Stimulated activated CD4-positive, alpha-beta T cell treated with anti-CD3 and anti-CD28 coated beads, TNF-alpha, amount 100 ng/mL, for 24 hours (primary cell): ENCODE data around the gene TNFSF15.

Experiments
- DNase-seq, 3 experiments: peaks; one replicate each; pipeline ENCODE4 v3.0.0-alpha.2; 2020; ENCODE audit warnings: low read depth in 3 of 3

Gene TNFSF15

DNA sequence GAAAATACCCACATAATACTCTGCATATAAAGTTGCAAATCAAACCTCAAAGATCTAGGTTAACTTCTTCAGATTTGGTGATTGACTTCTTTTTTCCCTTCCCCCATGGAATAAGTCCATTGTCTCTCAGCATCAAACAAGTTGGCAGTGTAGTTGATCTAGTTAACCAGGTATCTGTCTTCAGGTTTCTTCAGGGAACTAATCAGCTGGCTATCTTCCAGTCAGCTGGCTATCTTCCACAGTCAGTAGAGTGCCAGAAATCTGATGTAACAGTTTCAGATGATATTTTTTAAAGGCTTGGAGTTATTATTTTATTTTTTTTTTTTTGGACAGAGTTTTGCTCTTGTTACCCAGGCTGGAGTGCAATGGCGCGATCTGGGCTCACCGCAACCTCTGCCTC, 16.8 kb downstream of the TNFSF15 start:
- no peak for DNase-seq

DNA sequence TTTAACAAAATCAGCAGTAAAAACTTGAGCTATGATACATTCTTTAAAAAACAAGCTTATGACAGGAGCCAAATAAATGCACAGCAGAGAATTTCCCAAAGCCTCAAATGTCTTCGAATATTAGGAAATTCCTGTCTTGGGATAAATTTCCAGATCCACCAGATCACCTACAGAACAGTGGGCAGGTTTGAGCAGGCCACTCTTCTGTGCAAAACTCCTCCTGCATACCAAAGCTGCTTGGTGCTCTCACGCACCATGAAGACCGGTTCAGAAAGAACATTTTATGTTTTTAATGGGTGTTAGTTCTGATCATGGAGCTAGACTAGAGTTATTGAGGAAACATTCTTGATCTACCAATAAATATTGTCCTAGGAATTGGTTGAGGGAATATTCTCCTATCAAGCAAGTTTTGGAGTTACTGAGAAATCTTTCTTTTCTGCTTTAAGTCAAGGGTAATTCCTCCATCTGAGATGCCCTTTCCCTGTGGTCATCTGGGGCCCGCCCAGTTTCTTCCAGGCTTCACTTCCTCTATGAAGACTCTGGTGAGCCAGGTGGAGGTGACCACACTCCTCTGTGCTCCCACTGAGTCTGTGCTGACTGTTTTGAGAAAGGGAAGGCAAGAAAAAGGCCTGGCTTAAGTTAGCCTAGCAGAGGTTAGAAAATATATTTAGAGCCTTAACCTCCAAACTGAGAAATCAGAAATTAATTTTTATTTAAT, 17.9 kb downstream of the TNFSF15 start:
- no peak for DNase-seq

DNA sequence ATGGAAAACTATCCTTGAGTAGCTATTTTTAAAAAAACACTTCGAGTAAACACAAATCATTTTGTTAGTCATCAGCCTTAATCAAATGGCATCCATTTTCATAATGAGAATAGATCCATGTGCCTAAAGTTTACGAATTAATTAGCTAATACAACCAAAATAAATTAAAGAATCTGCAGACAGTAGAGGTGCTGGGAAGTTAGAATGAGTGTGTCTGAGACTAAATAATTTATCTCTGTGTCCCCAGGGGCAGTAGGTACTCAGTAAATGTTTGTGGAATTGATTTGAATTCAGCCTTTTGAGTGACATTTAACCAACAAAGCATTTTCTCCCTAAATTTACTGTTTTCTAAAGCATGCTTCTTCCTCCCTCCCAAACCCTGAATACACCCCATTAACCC, 18.6 kb downstream of the TNFSF15 start:
- DNase-seq = no peak

DNA sequence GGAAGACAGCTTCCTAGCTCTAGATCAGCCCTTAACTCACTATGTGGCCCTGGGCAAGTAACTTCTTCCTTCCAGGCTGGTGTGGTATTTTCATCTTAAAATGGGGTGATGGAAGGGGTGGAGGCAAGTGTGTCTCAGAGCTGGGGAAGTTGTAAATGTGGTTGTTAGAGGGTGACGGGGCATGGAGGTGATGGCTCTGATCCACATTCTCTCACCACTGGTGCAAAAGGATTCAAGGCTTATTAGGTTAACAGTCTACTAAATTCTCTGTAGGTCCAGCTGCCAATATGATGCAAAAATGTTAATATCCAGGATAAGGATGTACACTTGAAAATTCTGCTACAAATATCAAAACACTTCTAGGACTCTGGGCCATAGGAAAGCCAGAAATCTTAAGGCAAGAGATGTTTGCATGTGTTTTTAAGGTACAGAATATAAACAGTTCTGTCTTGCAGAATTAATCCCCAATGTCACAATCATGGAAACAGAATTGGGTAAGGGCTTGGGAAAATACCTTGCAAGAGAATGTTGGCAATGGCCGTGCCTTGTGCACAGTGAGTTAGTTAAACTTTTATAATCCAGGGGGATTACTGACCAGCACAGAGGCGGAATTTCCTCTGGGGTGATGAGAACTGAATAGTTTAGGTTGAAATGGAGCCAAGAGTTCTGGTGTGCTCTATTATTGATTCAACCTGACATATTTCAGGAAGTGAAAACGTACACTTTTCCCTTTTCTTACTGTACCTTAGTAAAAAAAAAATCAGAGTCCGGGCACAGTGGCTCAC, 19.8 kb downstream of the TNFSF15 start:
- no peak for DNase-seq

DNA sequence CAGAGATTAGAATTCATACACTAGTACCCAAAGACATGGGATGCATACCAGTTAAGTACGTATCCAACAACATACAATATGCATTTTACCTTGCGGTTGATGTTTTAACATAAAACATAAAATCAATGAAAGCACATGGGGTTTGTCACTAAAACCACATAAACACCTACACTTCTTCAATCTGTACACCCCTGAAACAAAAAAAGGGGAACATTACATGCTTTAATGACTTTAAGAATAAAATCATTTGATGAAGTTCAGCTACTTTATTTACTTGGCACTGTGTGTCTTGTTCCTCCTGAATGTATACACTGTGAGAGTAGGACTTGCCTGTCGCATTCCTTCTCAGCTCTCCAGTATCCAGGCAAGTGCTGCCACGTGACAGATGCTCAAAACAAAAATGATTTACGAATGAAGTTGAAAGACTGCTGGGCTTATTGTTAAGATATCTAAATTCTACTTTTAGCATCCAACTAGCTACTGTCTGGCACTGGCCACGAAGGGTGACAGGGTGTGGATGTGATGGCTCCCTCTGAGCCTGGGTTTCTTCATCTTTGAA, 21.0 kb downstream of the TNFSF15 start:
- DNase-seq = no peak

DNA sequence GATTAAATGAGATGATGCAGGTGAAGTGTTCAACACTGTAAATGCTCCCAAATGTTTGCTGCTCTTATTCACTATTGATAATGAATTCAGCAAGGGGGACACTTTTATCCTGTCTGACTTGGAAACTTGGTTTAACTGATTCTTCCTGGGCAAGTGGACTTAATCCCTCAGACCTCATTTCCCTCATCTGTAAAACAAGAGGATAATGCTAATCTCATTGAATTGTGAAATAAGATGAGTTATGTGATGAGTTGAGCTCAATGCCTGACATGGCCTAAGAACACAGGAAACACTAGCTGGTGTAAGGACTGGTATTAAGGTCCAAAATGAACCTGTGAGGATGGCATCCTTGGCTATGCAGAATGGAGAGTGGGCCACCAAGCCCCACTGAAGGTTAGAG, 23.3 kb downstream of the TNFSF15 start:
- no peak for DNase-seq

DNA sequence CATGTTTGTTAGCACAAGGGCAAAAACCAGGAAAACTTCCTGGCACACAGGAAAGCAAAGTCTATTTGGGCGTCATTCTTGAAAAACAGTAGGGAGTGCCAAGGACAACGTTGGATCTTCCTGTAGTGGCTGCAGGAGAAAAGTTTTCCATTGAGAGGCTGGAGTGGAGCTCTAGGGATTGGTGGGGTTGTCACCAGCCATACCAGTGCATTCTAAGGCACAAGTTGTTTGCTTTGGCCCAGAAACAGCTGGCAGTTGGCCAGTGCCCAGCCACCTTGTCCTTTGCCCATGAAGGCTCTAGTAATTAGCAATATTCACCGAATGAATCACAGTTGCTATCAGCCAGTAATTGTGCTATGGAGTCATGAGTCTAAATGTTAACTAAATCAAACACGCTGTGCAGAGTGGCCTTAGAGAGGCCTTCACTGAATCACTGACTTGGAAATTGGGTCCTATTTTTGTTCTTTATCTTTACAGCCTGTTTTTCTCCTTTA, 26.4 kb downstream of the TNFSF15 start:
- DNase-seq = no peak

DNA sequence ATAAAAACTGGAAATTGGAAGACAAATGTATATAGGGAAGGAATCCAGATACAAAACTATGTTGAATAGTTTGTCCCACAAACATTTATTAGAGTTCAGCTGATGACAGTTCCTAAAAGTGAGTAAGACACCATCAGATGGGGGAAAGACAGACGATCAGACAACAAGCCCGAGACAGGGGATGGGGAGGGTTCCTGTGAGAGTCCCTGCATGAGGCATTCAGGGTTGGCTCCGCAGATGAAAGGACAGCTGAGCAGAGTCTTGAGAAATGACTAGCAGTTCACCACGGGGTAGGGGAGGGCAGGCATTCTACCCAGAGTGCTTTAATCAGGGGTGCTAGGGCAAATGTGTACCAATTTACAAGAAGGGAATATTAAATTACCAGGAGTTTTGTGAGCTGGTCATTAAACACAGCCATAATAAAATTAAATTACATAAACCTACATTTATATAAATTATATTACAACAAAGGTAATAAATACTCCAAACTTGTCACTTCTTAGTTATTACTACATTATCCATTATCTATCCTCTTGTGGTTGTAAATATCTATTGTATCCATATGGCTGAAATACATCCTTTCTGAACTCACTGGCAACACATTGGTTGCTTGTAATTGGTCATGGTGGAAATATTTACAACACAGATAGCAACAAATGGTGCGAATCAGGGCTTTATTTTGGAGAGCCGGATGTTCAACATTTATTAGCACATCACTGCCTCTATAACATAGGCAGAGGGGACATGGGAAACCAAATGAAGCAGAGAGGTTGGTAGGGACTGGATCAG, 27.8 kb downstream of the TNFSF15 start:
- peak; percentile 2 to 21 (median 16) for DNase-seq

DNA sequence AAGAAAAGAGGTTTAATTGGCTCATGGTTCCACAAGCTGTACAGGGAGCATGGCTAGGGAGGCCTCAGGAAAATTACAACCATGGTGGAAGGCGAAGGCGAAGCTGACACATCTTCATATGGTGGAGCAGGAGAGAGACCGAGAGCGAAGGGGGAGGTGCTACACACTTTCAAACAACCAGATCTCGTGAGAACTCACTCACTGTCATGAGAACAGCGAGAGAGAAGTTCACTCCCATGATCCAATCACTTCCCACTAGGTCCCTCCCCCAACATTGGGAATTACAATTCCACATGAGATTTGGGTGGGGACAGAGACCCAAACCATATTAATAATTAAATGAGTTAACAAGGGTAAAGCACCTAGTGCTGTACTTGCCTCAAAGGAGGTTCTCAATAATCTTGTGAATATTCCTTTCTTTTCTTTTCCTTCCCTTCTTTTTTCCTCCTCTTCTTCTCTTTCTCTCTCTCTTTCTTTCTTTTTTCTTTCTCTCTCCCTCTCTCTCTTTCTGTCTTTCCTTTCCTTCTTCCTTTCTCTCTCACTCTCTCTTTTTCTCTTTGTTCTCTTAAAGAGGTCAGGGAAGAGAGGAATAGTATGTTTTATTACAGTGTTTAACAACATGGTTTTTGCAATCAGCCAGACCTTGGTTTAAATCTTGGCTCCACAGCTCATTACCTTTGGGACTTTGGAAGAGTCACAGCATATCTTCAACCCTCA, 29.0 kb downstream of the TNFSF15 start:
- no peak for DNase-seq

DNA sequence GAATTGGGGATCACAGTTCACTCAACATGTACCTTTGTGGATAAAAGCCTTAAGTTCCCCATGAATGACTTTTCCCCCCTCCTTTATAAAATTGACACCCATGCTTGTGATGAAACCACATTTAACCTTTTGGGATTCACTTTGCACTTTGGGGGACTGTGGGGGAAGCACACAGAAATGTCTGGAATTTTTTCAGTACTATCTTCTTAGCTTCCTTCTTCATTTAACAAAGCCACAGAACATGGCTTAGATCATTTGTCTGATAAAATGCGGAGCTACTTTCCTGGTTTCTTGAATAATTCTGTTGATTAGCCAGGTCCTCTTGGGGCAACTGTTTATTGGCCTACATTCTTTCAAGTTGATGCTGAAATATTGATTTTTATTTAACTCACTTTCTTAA, 29.9 kb downstream of the TNFSF15 start:
- no peak for DNase-seq

DNA sequence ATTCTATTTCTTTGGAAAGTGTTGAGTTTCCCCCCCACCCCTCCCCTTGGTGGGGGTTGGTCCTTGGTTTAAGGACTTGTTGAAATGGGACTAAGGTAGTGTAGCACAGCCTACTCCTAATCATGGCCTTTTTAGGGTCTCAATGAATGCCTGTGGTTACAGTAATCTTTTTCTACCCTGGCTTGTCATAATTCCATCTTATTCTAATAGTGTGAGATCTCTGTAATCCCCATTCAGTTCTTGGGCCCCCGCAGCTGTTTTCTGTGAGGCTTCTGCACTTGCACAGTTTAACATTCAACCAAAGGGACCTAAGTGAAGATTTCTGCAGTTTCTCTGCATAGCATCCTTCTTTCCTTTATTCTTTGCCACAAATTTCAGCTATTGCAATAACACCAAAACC, 30.7 kb downstream of the TNFSF15 start:
- DNase-seq = no peak

DNA sequence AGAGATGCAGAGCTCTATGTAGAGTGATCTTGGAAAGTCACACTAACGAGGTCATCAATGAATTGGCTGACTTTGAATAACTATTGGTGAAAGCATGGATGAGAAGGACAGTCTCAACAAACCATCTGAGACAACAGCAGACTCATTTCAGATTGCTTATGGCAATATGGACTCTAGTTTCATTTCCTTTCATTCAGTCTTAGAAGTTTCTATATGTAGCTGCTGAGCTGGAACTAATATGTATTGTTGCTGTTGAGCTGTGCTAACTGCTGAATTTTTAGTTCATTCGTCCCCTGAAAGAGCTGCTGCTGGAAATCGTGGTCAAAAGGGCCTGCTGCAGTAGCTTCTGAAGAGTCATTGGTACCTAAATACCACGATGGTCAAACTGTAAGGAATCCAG, 31.3 kb downstream of the TNFSF15 start:
- DNase-seq = no peak

DNA sequence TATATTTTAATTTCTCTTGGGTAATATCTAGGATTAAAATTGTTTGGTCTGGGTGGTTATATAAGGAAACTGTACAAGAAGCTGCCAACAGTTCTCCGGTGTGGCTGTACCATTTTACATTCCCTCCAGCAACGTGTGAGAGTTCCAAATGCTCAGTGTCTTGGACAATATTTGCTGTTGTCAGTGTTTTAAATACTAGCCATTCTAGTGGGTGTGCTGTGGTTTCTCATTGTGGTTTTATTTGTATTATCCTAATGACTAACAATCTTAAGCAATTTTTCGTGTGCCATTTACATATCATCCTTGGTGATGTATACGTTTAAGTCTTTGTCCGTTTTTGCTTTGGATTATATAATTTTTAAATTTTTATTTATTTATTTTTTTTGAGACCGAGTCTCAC, 34.0 kb downstream of the TNFSF15 start:
- DNase-seq = no peak

DNA sequence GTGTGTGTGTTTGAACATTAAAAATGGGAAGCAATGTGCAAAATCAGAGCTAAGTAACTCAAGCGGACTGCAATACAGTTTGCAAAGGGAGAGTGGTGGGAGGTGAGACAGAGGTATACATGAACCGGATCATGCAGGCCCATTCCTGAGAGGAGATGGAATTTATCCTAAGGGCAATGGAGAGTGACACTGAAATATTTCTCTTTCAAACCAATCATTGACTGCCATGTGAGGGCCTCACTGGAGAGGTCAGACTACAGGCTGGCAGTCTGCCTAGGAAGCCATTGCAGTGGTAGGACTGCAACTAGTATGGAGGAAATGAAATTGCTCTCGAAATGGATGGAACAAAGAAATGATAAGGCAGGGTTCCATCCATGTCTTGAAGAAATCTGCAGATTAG, 34.8 kb downstream of the TNFSF15 start:
- no peak for DNase-seq

DNA sequence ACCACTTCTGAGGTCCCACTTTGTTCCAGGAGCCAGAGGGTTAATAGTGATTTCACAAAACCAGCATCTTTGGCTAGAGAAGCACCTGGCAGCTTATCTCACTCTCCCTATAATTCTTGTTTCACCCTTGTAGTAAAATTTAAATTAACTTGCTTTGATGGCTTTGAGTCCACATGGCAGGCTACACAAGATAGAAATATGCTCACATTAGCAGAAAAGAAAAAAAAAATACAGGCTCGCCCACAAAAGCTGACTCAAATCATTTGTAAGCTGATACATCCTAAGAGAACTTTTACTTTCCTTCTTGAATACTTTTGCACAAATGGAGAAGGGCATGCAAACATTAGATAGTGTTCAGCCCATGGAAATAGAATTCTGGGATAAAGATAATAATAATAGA, 36.2 kb downstream of the TNFSF15 start:
- no peak for DNase-seq

DNA sequence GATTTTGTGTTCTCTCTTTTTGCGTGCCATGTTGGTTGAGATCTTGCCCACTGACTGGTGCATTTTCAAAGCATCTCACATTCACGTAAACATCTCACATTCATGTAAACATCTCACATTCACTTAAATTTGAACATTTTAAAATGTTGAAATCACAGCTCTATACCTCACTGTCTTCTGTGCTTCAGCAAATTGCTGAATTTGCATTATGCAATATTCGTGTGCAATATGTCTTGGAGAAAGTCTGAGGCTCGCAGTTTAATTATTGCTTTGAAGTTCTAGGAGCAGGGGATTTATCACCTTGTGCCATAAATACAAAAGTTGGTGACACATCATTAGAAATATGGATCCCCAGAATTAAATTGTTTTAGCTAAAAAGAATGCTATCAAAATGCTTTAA, 42.6 kb downstream of the TNFSF15 start:
- no peak for DNase-seq

DNA sequence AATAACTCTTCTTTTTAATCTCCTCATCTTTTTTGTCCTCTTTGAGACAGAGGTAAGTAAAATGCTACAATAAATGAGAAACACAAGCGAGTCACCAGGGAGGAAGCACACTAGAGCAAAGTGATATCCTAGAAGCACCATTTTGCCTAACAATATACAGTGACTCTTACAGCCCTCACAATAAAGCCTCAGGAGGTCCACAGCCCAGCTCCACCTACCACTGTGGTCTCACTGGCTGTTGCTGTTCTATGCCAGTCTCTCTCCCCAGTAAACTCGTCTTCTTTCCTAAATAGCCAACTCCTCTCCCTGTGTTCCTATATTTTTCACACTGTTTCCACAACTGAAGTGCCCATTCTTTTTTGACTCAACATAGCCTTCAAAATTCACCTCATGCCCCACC, 44.3 kb downstream of the TNFSF15 start:
- DNase-seq = no peak

DNA sequence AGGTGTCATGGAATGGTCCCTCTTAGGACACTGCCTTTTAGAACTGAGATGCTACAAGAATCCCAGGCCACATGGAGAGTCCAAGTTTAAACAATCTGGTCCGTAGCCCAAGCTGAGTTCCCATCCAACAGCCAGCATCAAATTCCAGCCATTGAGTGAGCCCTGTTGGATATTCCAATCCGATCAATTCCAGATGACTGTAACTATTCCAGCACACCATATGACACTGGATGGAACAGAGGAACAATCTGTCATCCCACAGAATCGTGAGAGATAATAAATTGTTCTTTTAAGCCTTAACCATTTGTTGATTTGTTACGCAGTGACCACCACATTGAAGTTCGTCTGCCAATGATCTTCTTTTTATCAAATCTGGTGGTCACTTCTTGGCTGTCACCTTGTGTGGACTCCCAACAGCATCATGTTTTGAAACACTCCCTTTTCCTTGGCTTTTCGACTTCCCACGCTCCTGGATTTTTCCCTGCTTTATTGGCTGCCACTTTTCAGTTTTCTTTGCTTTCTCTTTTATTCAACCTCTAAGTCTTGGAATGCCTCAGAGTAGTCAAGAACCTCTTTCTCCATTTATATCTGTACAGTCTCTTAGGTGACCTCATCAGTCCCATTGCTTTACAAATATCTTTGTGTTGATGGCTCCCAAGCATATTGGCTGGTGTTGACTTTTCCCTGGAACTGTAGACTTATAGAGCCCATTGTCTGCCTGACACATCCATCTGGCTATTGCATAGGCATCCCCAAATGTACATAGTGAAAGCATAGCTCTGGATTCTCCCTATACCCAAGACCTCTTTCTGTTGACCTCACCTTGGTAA, 46.1 kb downstream of the TNFSF15 start:
- DNase-seq = no peak

DNA sequence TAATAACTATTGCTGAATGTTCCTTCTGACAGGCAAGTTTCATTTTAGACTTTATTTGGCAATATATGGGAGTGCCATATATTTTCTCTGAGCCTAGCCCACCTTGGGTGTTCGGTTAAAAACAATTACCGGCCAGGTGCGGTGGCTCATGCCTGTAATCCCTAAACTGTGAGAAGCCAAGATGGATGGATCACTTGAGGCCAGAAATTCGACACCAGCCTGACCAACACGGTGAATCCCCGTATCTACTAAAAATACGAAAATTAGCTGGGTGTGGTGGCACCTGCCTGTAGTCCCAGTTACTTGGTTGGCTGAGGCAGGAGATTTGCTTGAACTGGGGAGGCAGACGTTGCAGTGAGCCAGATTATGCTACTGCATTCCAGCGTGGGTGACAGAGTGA, 47.9 kb downstream of the TNFSF15 start:
- DNase-seq = no peak

DNA sequence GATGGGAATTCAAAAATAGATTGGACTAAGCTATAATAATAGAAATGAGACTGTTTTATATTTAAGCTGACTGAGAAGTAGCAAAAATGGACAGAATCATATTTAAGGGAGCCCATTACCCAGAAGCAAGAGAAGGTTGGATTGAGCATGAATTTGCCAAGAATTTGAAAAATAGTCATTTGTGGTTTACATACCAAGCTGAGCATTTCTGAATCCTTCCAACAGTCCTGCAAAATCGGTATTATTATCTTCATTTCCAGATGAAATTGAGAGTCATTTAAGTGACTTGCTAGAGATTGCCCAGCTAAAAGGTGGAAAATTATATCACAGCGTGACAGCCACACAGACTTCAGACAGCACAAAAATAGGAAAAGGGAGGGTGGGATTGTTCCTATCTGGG, 48.4 kb downstream of the TNFSF15 start:
- DNase-seq = no peak

DNA sequence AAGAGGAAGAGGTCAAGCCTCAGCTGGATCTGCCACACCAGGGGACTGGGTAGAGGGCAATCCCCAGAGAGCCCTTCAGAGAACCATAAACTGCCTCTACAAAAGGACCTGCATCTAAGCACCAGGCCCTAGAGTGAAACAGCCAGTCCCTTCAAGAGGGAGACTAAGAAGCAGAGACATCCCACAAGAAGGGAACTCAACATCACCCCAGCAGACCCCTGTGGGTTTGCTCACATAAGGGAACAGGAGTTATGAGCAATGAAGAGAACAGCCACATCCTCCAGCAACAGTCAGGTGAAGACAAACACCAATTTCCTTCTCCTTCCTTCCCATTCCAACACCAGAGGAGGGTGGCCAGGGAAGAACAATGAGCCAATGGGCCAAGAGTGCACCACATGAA, 48.9 kb downstream of the TNFSF15 start:
- DNase-seq = no peak
